ENCODE data around the gene TMEM233. TPM values are rescaled to one million over a fixed set of nuclear protein-coding genes. Genes with fewer than 3 reads are reported as not detected.

The TMEM233 gene
- total and polyA plus RNA-seq, 11 donors: 0.07 to 1.3 (median 0.25) TPM; not detected in 1

- TF ChIP-seq, protein P1, sequence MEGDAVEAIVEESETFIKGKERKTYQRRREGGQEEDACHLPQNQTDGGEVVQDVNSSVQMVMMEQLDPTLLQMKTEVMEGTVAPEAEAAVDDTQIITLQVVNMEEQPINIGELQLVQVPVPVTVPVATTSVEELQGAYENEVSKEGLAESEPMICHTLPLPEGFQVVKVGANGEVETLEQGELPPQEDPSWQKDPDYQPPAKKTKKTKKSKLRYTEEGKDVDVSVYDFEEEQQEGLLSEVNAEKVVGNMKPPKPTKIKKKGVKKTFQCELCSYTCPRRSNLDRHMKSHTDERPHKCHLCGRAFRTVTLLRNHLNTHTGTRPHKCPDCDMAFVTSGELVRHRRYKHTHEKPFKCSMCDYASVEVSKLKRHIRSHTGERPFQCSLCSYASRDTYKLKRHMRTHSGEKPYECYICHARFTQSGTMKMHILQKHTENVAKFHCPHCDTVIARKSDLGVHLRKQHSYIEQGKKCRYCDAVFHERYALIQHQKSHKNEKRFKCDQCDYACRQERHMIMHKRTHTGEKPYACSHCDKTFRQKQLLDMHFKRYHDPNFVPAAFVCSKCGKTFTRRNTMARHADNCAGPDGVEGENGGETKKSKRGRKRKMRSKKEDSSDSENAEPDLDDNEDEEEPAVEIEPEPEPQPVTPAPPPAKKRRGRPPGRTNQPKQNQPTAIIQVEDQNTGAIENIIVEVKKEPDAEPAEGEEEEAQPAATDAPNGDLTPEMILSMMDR (IDR thresholded peaks at IDR 0.05): no peak
- TF ChIP-seq POLR2A (IDR thresholded peaks at IDR 0.05): no peak
- intact Hi-C loops (cut with DNase I): loop anchor here in 2 of 10 donors (2.0 to 5.0 kb wide), 2 partner anchors 19 to 109 kb away; no protein-coding TSS in a partner anchor
- H3K27ac ChIP-seq: peak overlapping the region; percentile 52 to 90 (median 72)
- WGBS, 4 donors: 54 to 68% (median 61%) methylated on average over 7 of the region's 7 CpGs
- DNase-seq: peak in 4 of 5 donors; percentile 45 to 63 (median 48)
- H3K4me3 ChIP-seq: no peak overlapping the region
- H3K9me3 ChIP-seq: no peaks in the 10 kb centered on the region
- H3K36me3 ChIP-seq: peaks cover 0 to 83% (median 76%) of the 10 kb centered on the region in 9 donors
- ATAC-seq: peak; percentile 61 to 89 (median 78)
- no peaks in the 10 kb centered on the region for H3K27me3 ChIP-seq
- peaks cover 0 to 51% (median 28%) of the 10 kb centered on the region in 12 donors for H3K4me1 ChIP-seq
Measured at GRCh38 chr12:119673634-119674033, 80.1 kb downstream of the TMEM233 start.

DNA sequence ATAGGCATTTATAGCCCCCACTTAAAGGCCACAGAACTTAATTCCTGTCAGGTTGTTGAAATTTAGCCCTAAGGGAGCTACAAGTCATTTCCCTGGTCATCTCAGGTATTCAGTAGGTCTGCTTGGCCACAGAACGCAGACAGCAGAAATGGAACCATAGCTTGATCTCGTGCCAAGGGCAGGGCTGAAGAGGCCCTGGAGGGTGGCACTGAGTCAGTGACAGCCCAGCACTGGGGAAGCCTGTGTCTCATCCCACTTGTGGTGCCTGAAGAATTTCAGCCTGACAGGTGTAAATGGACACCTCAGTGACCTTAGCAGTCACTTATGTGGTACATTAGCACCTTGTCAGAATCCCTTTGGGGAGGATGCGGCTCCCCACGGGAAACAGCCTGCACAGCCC is 81.0 kb downstream of the TMEM233 start:
- Histone ChIP-seq H3K4me3 (no peak overlapping the region), H3K27me3 (no peaks in the 10 kb centered on the region), H3K9me3 (no peaks in the 10 kb centered on the region), H3K4me1 (peaks cover 0 to 49% (median 26%) of the 10 kb centered on the region in 12 donors), H3K36me3 (peaks cover 0 to 92% (median 85%) of the 10 kb centered on the region in 9 donors), H3K27ac (peak overlapping the region; percentile 8 to 87 (median 68))
- TF ChIP-seq, protein P1 (IDR thresholded peaks at IDR 0.05): no peak
- TF ChIP-seq POLR2A (IDR thresholded peaks at IDR 0.05): no peak
- ATAC-seq (no peak), DNase-seq (no peak)
- intact Hi-C loops (cut with DNase I): loop anchor here in 1 of 10 donors (5.0 kb wide), 1 partner anchor 108 kb away; no protein-coding TSS in a partner anchor
- WGBS, 4 donors: 50 to 86% (median 81%) methylated on average over 2 to 4 of the region's 4 CpGs

- Histone ChIP-seq H3K4me3 (no peak overlapping the region), H3K27ac (peak overlapping the region in 1 of 12 donors; percentile 38), H3K4me1 (peaks cover 0 to 39% (median 19%) of the 10 kb centered on the region in 12 donors), H3K27me3 (no peaks in the 10 kb centered on the region), H3K36me3 (peaks cover 0 to 100% (median 96%) of the 10 kb centered on the region in 9 donors), H3K9me3 (no peaks in the 10 kb centered on the region)
- intact Hi-C loops (cut with DNase I): no loop called here
- DNase-seq (no peak), ATAC-seq (no peak)
- no peak for TF ChIP-seq POLR2A (IDR thresholded peaks at IDR 0.05)
- TF ChIP-seq, protein P1 (IDR thresholded peaks at IDR 0.05): no peak
- WGBS, 4 donors: 88 to 92% (median 90%) methylated on average over 9 of the region's 9 CpGs
Measured at GRCh38 chr12:119676022-119676421, 82.4 kb downstream of the TMEM233 start.

DNA sequence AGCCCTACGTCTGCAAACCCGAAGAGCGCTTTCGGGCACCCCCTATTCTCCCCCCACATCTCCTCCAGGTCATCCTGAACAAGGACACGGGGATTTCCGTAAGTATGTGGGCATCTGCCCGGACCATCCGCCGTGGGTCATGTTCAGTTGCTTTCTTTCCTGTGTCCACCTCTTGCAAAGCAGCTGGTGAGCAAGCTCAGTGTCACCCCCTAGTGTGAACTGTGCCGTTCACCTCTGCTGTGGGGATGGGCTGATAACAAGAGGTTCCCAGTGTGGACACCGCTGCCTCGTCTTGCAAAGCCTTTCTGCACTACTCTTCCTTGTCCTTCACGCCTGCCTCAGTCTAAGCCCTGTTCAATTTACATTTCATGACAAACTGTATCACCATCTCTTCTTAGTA is 83.0 kb downstream of the TMEM233 start:
- Histone ChIP-seq H3K36me3 (peaks cover 0 to 100% (median 99%) of the 10 kb centered on the region in 9 donors), H3K4me1 (peaks cover 0 to 39% (median 19%) of the 10 kb centered on the region in 12 donors), H3K9me3 (no peaks in the 10 kb centered on the region), H3K27ac (no peak overlapping the region), H3K4me3 (no peak overlapping the region), H3K27me3 (no peaks in the 10 kb centered on the region)
- intact Hi-C loops (cut with DNase I): no loop called here
- WGBS, 4 donors: 90 to 94% (median 91%) methylated on average over 13 of the region's 13 CpGs
- TF ChIP-seq, protein P1 (IDR thresholded peaks at IDR 0.05): no peak
- TF ChIP-seq POLR2A (IDR thresholded peaks at IDR 0.05): no peak
- ATAC-seq (no peak), DNase-seq (no peak)

Measured in heart left ventricle (tissue), 16 donors.